GF-D8 (cell line): ENCODE results near the gene HLA-B.
"Not testable (repeated sequence)": the region's sequence is repeated elsewhere in the genome, so short reads cannot be mapped to it uniquely, and the experiment has no call there.

Experiments
- DNase-seq: peaks from one replicate; lab custom pipeline; 2025; lab: John Stamatoyannopoulos, UW

HLA-B gene

DNA sequence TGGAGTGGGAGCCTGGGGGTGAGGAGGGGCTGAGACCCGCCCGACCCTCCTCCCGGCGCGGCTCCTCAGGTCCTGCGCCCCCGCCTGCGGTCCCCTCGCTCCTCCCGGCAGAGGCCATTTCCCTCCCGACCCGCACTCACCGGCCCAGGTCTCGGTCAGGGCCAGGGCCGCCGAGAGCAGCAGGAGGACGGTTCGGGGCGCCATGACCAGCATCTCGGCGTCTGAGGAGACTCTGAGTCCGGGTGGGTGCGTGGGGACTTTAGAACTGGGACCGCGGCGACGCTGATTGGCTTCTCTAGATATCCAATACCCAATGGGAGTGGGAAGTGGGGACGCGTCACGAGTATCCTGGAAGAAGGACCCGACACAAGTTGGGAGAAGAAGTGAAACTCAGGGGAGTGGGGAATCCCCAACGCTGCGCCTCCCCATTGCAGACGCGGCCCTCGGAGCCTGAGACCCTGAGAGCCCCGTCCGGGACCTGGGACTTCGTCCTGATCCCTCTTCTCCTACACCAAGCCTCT is at the start of gene HLA-B:
Gene HLA-B (minus strand): TSS at position 234 of the 521 bp plus-strand sequence. CDS start 21 bp downstream, at position 213.
- DNase-seq = peak; percentile 62

DNA sequence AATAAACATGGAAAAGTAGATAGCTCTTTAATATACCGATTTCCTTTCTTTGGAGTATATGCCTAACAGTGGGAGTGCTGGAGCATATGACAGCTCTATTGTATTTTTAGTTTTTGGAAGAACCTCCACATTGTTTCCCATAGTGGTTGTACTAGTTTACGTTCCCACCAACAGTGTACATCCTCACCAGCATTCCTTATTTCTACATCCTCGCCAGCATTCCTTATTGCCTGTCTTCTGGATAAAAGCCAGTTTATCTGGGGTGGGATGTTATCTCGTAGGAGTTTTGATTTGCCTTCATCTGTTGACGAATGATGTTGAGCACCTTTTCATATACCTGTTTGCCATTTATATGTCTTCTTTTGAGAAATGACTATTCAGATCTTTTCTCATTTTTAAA is 49.0 kb upstream of the HLA-B start:
- DNase-seq = no peak

DNA sequence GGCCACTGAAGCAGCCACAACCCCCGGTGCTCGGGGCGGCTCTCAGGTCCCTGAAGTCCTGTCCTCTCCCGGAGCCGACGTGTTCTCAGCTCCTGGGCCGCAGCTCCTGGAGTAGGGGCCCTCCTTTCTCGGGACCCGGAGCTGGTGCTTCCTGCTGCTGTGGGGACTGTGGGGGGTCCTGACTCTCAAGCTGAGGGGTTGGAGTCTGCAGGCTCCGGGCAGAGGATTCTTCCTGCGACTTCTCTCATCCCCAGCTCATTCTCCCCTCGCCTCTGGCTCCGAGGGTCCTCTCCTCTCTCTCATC is 47.0 kb upstream of the HLA-B start:
- not testable (repeated sequence) for DNase-seq

DNA sequence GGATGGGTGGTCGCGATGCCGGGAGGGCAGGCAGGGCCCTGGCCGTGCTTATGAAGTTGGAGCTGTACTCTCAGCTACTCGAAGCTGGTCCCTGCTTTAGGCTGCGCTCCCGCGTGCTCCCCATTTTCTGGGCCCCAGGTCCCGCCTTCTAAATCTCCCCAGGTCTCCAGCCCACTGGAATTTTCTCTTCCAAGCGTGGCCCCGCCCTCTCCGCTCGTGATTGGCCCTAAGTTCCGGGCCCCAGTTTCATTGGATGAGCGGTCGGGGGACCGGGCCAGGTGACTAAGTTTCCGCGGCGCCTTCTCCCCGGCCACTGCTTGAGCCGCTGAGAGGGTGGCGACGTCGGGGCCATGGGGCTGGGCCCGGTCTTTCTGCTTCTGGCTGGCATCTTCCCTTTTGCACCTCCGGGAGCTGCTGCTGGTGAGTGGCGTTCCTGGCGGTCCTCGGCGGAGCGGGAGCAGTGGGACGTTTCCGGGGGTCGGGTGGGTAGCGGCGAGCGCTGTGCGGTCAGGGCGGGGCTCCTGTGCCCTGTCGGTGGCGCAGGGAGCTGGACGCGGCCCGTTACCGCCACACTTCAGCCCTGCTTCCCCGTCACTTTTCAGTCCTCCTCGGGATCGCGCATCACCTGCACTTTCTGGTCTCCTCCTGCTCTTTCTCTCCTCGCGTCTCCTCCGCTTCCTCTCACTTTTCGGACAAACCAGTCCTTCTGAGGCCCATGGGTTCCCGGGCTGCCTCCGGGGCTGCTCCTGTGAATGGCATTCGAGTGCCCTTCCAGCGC is 46.5 kb upstream of the HLA-B start, which contains the start of gene MICA:
Gene MICA (plus strand): TSS at position 313 of the 778 bp plus-strand sequence. CDS start 38 bp downstream, at position 351.
- DNase-seq = no peak

DNA sequence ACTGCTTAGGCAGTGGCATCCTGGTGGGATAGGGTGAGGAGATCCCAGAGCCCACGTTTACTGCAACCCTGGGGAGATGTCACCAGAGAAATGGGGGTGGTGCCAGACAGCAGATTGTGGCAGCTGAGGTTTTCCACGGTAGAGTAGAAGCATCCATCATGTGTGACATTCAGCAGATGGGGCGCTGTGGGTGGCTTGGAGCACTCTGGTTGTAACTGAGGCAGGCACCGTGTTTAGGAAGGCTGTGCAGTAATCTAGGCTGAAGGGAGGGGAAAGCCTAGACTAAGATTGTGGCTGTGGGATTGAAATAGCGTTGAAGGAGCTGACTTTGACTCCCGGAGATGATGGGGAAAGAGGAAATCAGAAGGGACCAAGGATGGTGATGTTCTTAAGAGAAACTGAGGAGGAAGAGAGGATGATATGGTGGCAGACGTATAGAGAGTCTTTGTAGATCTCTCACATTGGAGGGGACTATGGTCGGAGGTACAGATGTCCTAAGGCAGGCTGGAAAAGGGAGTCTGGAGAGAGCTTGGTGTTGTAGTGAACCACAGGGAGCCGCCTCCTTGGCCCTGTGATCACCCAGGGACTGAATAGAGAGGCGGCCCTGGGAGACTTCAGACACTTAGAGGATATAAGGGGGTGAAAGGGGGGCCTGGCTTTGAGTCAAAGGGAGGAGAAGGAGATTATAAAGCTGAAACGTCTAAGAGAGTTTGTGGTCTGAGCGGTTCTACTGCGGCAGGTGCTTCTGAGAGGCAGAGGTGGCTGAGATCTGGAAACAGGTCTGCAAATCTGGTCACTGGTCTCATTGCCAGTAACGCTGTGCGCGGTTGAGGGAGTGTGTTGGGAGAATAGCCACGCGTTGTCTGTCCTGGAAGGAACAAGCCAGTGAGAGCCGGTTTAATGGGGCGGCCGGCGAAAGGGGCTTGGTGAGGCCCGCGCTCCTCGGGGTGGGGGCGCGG is 45.6 kb upstream of the HLA-B start:
- no peak for DNase-seq

DNA sequence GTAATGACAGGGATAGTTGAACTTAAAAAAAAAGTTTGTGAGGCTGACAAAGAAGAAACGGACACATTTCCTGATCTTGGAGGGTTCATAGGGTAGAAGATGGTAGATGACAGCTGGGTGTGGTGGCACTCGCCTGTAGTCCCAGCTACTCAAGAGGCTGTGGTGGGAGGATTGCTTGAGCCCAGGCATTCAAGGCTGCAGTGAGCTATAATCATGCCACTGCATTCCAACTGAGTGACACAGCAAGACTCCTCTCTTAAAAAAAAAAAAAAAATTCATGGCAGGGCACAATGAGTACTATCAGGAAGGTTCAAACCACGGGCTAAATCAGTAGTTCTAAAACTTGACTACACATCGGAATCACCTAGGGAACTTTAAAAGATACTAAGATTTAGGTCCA is 44.4 kb upstream of the HLA-B start:
- DNase-seq = no peak

DNA sequence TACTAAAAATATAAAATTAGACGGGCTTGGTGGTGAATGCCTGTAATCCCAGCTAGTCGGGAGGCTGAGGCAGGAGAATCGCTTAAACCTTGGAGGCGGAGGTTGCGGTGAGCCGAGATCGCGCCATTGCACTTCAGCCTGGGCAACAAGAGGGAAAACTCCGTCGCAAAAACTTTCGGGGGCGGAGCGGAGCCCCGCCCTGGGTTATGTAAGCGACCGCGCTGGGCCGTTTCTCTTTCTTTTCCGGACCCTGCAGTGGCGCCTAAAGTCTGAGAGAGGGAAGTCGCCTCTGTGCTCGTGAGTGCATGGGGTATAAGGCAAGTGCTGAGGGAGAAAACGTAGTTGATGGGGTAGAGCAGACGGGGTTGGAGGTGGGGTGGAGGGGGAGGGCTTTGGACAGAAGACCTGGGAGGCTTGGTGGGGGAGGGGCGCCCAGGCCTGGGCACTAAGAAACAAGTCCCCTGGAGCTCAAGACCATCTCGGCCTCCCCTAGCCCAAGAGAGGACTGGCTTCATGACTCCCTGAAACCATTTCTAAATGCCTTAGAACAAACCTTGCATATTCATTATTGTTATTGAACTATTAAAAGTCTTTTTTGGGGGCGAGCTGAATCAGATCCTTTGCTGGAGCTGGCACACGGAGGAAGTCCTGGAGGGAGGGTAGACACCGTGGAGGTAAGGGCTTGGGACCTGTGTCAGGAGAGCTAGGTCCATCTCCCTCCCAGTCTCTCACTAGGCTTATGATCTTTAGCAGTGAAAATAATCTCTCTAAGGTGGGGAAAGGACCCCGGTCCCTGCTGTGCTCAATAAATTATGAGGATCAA is 43.7 kb upstream of the HLA-B start:
- DNase-seq = peak; percentile 74

DNA sequence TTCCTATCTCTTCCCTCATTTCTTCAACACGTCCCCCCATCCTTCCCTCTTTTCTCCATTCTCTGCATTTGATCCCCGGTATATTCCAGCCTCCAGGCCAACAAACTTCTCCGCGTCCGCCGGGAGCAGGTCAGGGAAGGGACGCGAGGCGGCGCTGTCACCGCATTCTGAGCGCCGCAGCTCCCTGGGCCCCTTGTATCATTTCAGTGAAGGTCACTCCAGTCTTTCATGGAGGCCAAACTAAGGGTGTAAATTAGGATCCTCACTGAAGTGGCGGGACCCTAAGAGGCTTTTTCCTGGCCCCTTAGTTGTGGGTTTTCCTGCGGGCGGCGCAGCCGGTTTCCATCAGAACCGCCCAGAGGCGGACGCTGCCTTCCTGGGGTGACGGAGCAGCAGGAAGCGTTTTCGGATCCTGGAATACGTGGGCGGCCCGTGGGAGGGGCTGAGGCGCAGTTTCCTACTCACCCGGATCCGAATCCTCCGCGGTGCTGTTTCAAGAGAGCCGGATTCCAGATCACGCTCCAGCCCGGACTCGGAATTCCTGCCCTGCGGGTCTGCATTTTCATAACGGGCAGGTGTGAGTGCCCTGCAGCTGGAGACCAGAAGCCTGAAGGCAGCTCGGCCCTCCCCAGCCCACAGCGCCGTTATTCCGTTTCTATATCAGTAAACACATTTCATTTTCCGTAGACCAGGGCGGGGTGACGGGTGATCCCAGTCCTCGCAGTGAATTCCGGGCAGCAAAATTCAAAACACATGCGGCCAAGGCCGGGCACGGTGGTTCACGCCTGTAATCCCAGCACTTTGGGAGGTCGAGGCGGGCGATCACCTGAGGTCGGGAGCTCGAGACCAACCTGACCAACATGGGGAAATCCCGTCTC is 42.8 kb upstream of the HLA-B start:
- DNase-seq = peak; percentile 71

DNA sequence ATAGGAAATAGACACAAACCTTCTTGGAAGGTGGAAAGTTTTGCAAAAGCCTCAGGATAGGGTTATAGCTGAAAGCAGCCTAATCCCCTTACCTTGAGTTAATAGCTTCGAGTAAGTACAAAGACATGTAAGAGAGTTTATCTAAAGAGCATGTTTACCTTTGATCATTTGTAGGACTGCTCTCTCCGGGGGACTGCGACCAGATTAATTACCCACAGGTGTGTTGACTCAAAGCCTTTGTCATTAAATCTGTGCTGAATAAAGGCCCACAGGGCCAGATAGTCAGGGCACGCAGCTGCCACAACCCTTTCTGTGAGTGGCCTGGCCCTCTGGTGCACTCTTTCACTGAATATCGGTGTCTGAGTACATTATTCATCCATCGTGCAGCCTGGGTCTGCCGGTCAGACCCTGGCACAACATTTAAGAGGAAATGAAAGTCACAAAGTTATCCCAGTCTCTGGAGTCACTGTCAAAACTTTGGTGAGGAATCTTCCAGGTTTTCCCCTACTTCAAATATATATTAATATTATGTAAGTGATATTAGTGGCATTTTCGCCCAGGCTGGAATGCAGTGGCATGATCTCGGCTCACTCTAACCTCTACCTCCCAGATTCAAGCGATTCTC is 41.0 kb upstream of the HLA-B start:
- DNase-seq = no peak

DNA sequence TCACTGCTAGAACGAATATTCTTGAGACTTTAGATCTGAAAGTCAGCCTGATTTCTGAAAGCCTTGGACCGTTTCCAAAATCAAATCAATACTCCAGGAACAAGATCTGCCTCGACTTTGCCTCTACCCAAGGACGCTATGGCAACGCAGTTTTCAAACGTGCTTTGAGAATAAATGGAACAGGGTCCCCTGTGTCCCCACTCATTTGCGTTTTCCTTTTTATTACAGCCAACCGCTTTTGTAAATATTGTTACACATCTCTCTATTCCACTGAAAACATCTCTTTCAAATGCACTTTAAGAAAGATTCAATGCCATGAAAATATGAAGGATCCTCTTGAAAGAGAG is 40.1 kb upstream of the HLA-B start:
- not testable (repeated sequence) for DNase-seq

DNA sequence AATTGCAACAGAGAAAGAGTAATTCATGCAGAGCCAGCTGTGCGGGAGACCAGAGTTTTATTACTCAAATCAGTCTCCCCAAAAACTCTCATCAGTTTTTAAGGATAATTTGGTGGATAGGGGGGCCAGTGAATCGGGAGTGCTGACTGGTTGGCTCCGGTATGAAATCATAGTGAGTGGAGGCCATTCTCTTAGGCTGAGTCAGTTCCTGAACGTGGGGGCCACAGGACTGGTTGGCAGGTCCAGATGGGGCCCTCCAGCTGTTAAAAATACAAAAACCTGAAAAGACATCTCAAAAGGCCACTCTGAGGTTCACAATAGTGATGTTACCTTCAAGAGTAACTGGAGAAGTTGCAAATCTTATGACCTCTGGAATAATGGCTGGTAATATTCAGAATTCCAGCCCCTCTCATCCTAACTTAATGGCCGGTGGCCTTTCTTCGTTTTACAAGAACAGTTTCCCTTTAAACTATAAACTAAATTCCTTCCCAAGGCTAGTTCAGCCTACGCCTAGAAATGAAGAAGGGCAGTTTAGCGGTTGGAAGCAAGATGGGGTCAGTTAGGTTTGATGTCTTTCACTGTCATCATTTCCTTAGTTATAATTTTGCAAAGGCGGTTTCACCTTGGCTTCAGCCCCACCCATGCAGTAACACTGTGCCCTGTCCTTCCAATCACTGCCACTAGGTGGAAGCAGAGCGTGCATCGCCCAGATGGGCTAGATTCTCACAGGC is 39.6 kb upstream of the HLA-B start:
- no peak for DNase-seq

DNA sequence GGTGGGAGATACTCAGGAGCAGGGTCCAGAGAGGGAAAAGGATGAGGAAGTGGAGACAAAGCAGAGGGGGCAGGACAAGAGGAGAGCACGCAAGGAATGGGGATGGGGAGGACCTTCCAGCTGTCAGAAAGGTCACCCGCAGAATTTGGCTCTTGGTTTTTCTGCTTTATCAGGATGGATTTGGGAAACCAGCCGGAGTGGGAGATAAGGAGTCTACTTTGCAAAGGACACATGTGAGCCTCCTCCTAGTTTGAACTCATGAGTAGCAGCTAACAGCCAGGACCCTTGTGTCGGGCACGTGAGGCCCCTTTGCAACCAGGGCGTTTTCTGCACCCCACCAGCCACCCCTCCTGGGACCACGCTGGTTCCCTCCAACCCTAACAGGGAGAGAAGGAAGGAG is 38.9 kb upstream of the HLA-B start:
- no peak for DNase-seq

DNA sequence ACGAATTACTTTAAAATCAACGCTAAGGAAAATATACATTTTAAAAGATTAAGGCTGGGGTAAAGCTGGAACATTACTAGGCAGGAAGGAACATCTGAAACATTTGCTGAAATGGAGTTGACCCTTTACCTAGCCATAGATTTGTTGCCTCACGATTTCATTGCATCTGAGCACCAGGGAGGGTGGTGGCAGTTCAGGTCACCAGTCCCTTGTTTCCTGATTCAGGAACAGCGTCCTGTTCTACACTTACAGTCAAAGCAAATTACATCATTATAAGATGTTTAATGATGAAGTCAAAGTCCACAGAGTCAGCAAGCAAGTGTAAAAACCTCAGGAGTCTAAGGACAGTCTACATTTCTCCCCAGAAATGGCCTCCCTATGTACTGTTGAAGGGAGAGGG is 37.4 kb upstream of the HLA-B start:
- no peak for DNase-seq

DNA sequence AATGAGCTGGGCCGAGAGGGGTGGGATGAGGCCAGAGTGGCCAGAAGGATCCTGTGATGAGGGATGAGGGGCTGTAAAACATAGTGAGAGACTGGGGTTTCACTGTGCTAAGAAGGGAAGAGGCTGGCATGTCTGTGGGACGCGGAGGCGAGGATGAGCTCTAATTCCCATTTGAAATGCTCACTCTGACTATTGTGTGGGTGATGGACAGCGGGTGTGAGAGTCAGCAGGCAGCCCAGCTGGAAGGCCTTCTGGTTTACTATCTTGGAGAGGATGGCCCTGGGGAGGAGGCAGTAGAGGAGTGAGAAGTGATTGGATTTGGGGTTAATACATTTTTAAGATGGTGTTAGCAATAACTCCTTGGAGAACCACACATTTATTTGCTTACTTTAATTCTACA is 37.0 kb upstream of the HLA-B start:
- DNase-seq = no peak

DNA sequence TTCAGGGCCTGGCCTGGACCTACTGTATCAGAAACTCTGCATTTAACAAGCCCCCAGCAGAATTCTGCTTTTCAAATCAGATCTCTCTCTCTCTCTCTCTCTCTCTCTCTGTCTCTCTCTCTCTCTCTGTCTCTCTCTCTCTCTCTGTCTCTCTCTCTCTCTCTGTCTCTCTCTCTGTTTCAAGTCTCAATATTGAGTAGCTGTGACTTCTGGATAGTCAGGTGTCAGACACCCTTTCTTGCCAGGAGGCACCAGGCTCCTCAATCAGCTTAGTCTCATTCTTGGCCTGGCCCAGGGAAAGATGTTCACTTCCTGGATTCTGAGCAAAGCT is 32.8 kb upstream of the HLA-B start:
- DNase-seq = not testable (repeated sequence)

DNA sequence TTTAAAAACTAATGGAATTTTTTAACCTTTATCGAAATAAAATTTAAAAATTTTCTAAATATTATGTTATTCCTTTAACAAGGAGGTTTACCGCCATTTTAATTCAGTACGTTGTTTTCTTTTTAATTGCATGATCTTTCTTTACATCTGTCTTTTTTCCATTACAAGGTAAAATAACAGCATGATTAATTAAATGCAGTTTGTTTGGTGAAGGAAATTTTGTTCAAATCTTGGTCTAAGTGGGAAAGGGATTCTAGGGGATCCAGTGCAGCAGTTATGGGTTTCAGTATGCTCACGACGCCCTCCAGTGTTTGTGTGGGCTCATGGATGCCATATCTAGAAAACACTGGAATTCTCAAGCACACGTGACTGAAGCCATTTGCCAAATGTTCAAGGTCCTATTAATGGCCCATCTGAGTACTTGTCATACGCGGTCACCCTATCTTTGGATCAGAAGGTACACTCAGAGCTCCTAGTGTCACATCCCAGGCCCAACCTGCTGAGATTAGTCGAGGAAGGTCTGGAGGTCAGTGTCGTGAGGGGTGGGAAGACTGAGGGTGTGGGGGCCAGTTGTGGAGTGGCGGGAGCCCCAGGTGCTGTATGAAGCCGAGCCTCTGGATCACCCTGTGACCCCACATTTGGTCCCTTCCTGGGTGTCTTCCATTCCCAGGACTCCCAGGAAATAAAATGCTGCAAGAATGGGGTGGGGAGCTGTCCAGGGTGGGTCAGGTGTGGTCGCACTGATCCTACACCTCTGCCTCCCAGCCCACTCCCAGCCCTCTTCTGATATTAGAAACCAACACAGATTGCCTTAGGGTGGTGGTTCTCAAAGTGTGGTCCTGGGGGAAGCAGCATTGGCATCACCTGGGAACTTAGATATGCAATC is 32.2 kb upstream of the HLA-B start:
- not testable (repeated sequence) for DNase-seq

DNA sequence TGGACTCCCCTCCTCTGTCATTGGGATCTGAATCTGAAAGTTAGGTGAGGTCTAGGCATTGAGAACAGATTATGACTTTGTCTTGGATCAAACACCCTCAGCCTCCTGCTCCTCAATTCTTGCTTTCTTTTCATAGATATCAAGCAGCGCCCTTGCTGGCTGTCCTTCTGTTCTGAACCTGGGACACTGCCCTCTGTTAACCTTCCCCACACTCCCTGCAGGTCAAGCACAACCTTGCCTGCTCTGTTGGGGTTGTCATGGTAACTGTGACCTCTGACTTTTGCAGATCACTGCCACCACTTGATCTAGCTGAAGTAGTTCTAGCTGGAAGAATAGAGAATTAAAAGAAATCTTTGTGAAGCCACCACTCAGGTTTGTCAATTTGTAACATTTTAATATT is 30.0 kb upstream of the HLA-B start:
- no peak for DNase-seq

DNA sequence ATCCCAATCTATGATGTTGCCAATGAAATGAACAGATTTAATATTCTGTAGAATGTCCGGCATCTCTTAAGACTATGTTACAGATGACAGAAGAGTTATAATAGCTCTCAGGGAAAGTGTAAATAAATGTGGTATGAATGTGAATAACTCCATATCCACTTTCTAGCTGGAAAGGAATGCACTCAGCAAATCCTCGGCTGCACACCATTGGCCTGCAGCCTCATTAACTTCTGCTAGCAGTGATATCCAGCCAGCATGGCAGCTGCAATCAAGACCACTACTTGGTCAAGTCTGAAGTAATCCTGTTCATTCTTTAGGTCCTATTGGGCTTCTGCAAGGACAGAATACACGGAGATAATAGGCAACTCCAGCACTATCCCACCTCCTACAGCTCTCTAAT is 29.1 kb upstream of the HLA-B start:
- no peak for DNase-seq

DNA sequence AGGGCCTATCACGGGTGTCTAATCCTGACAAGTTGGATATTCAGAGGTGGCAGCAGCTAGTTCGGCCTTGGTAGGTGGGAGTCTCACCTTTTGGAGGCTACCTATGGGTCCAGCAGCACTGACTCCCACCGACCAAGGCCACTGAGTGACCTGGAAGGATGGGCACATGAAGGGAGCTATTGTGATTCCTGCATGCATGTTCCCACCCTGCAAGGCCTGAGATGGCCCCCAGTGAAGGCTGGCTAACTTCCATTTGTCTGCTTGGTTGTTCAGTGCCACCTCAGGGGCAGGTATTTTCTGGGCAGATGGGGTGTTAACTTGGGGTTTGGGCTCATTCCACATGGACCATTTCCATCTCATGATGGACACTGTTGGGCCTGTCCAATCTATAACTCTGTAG is 28.1 kb upstream of the HLA-B start:
- no peak for DNase-seq
